GM19240 (cell line): ENCODE data around the gene EGFR.

Source experiments
- DNase-seq: peaks from one replicate; pipeline ENCODE4 v3.0.0; 2011; ENCODE audit warnings: low spot score; ENCODE audit not compliant: insufficient read length

The EGFR gene

GRCh38 chr7:55018361-55019190 is at the start of gene EGFR:
EGFR (plus strand) TSS chr7:55019017; CDS start chr7:55019278, 261 bp downstream.
- DNase-seq, result no peak

- no peak for DNase-seq
Observed at GRCh38 chr7:54969208-54969967, 49.4 kb upstream of the EGFR start.

- DNase-seq, result no peak
Observed at GRCh38 chr7:54972733-54973294, 46.0 kb upstream of the EGFR start.

- DNase-seq, result no peak
Observed at GRCh38 chr7:54978364-54979116, 40.3 kb upstream of the EGFR start.

GRCh38 chr7:54980521-54980920 is 38.3 kb upstream of the EGFR start:
- no peak for DNase-seq

- DNase-seq, result no peak
Observed at GRCh38 chr7:54981913-54982312, 36.9 kb upstream of the EGFR start.

- DNase-seq, result no peak
Observed at GRCh38 chr7:54985426-54986330, 33.1 kb upstream of the EGFR start.

GRCh38 chr7:54986716-54987115 is 32.1 kb upstream of the EGFR start:
- DNase-seq, result no peak

GRCh38 chr7:54987772-54988171 is 31.0 kb upstream of the EGFR start:
- no peak for DNase-seq

- no peak for DNase-seq
Observed at GRCh38 chr7:54988516-54988915, 30.3 kb upstream of the EGFR start.

GRCh38 chr7:54989453-54990225 is 29.2 kb upstream of the EGFR start:
- DNase-seq, result no peak

- DNase-seq, result no peak
Observed at GRCh38 chr7:54991341-54991740, 27.5 kb upstream of the EGFR start.

GRCh38 chr7:54992871-54993475 is 25.8 kb upstream of the EGFR start:
- DNase-seq, result no peak

GRCh38 chr7:54995166-54995565 is 23.7 kb upstream of the EGFR start:
- no peak for DNase-seq

- DNase-seq, result no peak
Observed at GRCh38 chr7:54995610-54996363, 23.0 kb upstream of the EGFR start.

GRCh38 chr7:54996391-54996790 is 22.4 kb upstream of the EGFR start:
- no peak for DNase-seq

- no peak for DNase-seq
Observed at GRCh38 chr7:55004579-55004978, 14.2 kb upstream of the EGFR start.

GRCh38 chr7:55005241-55005851 is 13.5 kb upstream of the EGFR start:
- no peak for DNase-seq
